ENCODE measurements around the gene HMGA1. TPM values are rescaled to one million over a fixed set of nuclear protein-coding genes. Genes with fewer than 3 reads are reported as not detected.
A peak's percentile ranks its signal among the peaks of the same experiment; 100 is the strongest.

HMGA1 gene
- total RNA-seq, 1 donor from 2014 or later = 45.7 TPM

- ATAC-seq (ENCODE audit: poor library complexity) (no peak), DNase-seq (no peak)
- intact Hi-C loops (cut with DNase I) = no loop called here
These were observed 18.0 kb upstream of the HMGA1 start for GRCh38 chr6:34218691-34219090.

DNA sequence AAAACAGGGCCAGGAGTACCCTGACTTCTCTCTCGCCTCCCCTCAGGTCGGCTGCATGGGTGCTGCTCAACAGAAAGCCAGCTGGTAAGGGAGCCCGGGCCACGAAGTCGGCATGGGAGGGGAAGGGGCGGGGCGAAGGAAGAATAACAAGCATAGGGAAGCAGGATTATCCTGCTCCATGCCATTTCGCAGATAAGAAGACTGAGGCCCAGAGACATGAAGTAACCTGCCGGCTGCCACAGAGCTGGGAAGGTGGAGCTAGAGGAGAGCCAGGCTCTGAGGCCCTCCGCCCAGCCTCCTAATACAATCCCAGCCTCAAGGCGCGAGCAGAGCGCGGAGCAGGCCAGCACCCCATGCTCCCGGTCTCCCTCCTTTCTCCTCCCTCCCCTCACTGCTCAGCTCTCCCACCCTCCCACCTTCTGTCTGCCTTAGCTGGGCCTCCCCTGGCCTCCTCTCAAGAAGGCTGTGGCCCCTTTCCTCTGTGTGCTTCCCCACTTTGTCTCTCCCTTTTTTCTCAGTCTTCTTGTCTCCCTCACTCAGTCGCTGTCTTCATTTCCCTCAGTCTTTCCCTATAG is 13.2 kb upstream of the HMGA1 start:
- ATAC-seq (ENCODE audit: poor library complexity) = peak; percentile 19
- intact Hi-C loops (cut with DNase I) = no loop called here
- peak; percentile 54 for DNase-seq

DNA sequence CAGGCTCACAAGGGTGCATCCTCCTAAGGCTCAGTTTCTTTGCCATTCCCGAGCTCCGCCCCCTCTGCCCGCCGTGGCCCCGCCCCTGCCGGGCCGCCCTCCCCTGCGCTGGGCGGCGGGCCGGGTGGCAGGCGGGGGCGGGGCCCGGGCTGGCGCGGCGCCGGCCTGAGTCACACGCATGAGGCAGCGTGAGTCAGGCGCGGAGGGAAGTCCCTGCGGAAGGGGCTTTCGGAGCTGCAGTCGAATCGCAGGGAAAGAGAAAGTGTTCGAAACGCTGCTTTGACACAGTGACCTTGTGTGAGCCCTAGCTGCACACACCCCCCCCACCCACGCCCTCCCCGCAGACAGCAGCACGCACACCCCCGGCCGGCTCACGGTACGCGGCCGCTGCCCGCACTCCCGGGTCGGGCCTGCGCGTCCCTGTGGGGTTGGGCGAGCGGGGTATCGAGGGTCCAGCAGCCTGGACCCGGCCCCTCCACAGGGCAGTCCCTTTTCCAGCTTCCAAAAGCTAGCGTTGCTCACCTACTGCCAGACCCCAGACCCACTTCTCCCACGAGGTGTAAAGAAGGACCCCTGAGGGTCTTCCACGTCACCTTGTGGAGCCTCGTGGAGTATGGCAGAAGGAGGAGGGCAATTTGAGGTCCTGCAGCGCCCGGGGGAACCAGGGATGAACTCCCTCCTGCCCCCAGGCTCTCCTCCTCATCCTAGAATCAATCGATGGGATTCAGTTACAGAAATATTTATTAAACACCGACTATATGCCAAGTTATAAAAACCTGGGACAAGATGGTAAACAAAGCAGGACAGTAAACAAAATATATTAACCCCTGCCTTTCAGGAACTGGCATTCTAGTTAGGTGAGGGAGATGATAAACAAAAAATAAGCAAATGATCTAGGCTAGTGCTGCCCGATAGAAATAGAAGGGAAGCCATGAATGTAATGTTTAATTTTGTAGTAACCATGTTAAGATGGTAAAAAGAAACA is 12.4 kb upstream of the HMGA1 start:
- DNase-seq (peak; percentile 95), ATAC-seq (ENCODE audit: poor library complexity) (peak; percentile 99)
- intact Hi-C loops (cut with DNase I) = no loop called here

DNA sequence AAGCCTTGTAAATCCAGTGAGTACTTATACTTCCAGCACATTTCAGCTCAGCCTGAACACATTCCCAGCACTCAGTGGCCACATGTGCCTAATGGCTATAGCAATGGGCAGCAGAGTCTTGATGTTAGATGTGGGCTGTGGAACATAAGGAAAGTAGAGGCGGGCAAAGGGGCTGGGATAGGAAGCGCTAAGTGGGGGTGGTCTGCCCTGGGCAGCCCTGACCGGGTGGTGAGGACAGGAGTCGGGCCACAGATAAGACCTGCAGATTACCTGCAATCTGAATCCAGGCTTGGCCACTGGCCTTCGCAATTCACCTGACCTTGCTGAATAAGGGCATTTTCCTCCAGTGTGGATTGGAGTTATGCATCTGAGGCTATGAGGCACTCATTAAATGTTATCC is 11.1 kb upstream of the HMGA1 start:
- ATAC-seq (ENCODE audit: poor library complexity) = no peak
- DNase-seq = no peak
- intact Hi-C loops (cut with DNase I) = no loop called here

DNA sequence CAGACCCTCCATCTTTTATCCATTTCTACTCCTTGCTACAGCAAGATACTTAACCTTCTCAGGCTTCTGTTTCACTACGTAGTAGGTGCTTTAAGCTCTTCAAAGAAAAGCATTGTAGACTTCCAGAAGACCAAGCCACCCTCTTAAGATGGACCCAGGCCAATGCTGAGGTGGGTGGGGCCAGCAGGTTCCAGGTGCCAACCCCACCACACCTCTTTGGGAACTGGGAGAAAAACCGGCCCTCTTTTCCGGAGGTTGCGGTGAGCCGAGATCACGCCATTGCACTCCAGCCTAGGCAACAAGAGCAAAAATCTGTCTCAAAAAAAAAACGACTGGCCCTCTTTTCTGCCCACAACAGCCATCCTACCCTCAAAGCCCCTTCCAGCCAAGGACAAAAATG is 10.6 kb upstream of the HMGA1 start:
- DNase-seq = no peak
- ATAC-seq (ENCODE audit: poor library complexity) = no peak
- intact Hi-C loops (cut with DNase I) = no loop called here

- no peak for DNase-seq
- ATAC-seq (ENCODE audit: poor library complexity) = no peak
- intact Hi-C loops (cut with DNase I) = no loop called here
These were observed 9.7 kb upstream of the HMGA1 start for GRCh38 chr6:34226731-34227586.

GRCh38 chr6:34227761-34228421 is 8.8 kb upstream of the HMGA1 start:
- ATAC-seq (ENCODE audit: poor library complexity) (no peak), DNase-seq (no peak)
- intact Hi-C loops (cut with DNase I) = no loop called here

DNA sequence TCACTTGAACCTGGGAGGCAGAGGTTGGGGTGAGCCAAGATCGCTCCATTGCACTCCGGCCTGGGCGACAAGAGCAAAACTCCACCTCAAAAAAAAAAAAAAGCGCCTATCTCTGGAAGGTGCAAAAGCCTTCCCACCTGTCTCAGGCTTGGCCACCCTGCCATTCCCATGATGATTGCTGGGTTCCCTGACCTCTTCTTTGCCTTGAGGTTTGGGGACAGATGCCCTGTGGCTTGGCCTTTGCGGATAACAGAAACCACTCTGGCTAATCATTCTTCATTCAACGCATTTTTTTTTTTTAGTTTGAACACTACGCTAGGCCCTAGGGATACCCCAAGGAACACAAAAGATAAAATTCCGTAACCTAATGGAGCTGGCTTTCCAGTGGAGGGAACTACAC is 6.8 kb upstream of the HMGA1 start:
- ATAC-seq (ENCODE audit: poor library complexity) (no peak), DNase-seq (no peak)
- intact Hi-C loops (cut with DNase I) = loop anchor here (5.0 kb wide), 1 partner anchor 33 kb away; no protein-coding TSS in a partner anchor

GRCh38 chr6:34230653-34231371 is 5.9 kb upstream of the HMGA1 start:
- intact Hi-C loops (cut with DNase I) = loop anchor here (5.0 kb wide), 1 partner anchor 34 kb away; no protein-coding TSS in a partner anchor
- DNase-seq (no peak), ATAC-seq (ENCODE audit: poor library complexity) (no peak)

DNA sequence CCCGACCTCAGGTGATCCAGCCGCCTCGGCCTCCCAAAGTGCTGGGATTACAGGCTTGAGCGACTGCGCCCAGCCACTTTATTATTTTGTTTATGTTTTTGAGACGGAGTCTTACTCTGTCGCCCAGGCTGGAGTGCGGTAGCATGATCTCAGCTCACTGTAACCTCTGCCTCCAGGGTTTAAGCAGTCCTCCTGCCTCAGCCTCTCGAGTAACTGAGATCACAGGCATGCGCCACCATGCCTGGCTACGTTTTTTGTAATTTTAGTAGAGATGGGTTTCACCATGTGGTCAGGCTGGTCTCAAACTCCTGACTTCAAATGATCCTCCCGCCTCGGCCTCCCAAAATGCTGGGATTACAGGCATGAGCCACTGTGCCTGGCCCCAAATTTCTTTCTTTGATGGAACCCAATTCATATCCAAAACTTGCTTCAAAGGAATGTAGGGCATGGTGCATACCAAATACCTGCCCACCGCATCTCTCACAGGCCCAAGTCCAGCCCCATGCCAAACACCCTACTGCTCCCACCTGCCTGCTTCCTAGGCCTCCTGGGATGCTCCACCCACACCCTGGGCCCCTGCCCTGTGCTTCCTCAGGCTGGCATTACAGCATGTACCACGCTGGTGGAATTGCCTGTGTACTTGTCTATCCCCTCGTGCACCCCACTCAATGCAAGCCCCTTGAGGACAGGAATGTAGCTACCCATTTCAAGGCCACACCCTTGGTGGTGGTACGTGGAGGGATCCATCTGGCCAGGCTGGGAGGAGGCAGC is 4.9 kb upstream of the HMGA1 start:
- intact Hi-C loops (cut with DNase I) = loop anchor here (5.0 kb wide), 1 partner anchor 34 kb away; no protein-coding TSS in a partner anchor
- ATAC-seq (ENCODE audit: poor library complexity) = no peak
- no peak for DNase-seq

GRCh38 chr6:34232901-34233300 is 3.8 kb upstream of the HMGA1 start:
- intact Hi-C loops (cut with DNase I) = loop anchor here (5.0 kb wide), 1 partner anchor 36 kb away; no protein-coding TSS in a partner anchor
- DNase-seq = no peak
- no peak for ATAC-seq (ENCODE audit: poor library complexity)

DNA sequence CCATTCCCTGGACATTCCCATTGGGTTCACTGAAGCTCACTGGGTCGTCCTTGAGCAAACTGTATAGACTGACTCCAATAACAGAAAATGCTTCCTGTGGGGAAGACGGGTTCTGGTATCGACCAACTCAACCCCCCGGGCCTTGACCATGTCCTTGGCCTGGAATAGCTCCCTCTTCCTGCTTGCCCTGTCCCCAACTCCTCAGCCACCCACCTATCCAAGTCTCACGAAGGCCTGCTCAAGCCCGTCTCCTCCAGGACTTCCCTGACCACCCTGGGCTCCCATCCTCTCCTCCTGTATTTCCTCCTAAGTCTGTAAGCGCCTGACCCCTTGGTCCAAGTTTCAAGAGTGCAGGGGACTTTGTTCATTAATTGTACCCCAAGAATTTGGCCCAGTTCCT is 2.8 kb upstream of the HMGA1 start:
- ATAC-seq (ENCODE audit: poor library complexity) (no peak), DNase-seq (no peak)
- intact Hi-C loops (cut with DNase I) = loop anchor here (5.0 kb wide), 1 partner anchor 37 kb away; no protein-coding TSS in a partner anchor

DNA sequence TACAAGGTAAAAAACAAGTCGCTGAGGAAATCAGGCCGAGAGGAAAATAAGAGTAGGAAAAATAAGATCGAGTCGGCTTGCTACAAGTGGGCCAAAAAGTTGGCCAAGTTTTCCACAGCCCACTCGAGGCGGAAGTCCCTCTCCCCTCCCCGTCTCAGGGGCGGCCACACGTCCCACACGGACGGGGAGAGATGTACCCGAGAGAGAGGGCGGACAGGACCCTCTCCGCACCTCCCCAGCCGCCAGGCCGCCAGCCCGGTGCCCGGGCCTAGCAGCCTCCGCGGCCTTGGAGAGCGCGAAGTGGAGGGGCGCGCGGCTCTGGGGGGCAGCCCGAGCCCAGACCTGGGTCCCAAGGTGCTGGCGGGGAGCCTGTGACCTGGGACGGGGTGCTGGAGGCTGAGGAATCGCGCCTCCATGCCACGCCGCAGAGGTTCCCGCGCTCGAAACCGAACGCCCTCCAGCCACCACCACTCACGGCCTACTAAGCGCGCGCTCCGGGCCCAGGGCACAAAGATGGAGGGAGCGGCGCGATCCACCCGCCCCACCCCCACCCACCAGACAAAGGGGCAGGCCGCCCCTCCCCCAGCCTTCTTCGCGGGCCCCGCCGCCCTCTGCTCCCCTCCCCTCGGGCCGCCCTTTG is 1.9 kb upstream of the HMGA1 start:
- DNase-seq = no peak
- ATAC-seq (ENCODE audit: poor library complexity) = no peak
- intact Hi-C loops (cut with DNase I) = loop anchor here (5.0 kb wide), 1 partner anchor 37 kb away; no protein-coding TSS in a partner anchor

GRCh38 chr6:34235307-34236130 is 1.2 kb upstream of the HMGA1 start:
- peak; percentile 30 for ATAC-seq (ENCODE audit: poor library complexity)
- peak; percentile 80 for DNase-seq
- intact Hi-C loops (cut with DNase I) = no loop called here

- ATAC-seq (ENCODE audit: poor library complexity) = no peak
- no peak for DNase-seq
- intact Hi-C loops (cut with DNase I) = no loop called here
These were observed 586 bp upstream of the HMGA1 start for GRCh38 chr6:34236131-34236442.

DNA sequence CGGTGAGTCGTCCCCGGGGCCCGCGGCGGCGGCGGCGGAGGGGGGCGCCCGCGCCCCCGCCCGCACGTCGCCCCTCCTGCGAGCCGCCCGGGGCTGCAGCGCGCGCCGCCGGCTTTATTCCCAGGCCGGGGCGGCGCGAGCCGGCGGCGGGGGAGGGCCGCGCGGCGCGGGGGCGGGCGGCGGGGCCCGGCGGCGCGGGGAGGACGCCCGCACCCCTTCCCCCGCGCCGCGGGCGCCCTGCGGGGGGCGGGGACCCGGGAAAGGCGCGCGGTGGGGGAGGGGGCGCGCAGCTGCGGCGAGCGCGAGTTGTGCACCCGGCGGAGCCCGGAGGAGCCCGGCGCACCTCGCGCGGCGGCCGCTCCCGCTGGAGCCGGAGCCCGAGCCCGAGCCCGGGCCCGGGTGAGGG is 646 bp downstream of the HMGA1 start:
- DNase-seq = no peak
- intact Hi-C loops (cut with DNase I) = no loop called here
- peak; percentile 19 for ATAC-seq (ENCODE audit: poor library complexity)
